Ureter (tissue), 1 donor: Measurements from ENCODE around the gene BEND5. TPM values are rescaled to one million over a fixed set of nuclear protein-coding genes. Genes with fewer than 3 reads are reported as not detected.
A peak's percentile ranks its signal among the peaks of the same experiment; 100 is the strongest.

Experiments used
- DNase-seq: peaks from one replicate; pipeline ENCODE4 v3.0.0-alpha.2; 2020; ENCODE audit warnings: low spot score
- total RNA-seq: library from RNA; stranded (reverse); gene quantifications from one replicate; pipeline ENCODE4 v1.2.4, GENCODE V29; 2023
- donor health status: DM: yes; HTN: yes; CAD: no.

Gene BEND5
- total RNA-seq, 1 donor from 2014 or later = 8.3 TPM

DNA sequence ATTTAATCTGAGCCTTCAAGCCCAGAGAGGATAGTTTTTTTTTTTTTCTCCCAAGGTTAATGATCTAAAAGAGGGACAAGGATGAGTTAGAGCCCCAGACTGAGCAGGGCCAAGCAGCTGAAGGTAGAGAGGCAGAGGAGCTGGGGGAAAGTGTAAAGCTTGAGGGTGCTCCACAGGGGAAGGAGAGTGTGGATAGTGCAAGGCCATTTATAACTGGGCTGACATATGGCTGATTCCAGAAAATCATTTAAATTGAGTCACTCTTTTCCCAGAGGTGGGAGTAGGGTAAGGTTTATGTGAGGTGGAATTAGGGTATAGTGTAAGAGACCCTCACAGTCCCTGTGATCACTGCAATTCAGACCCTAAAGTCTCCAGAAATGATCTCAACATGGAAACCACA, 55.8 kb downstream of the BEND5 start:
- DNase-seq = no peak

DNA sequence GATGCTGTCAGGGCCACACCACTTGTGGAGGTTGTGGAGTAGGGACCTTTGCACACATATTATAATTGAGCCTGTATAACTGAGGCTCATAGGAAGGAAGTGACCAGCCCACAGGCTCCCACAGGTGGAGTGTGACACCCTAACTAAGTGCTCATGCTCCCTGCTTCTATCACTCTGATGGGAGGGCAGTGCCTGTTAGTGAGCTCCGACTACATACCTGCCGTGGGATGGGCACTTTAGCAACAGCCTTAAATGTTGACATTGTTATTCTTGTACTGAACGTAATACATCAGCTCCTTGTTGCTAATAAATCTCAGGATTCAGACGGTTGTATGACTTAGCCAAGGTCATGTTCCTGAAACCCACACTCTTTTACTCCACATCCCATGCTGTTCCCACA, 58.0 kb downstream of the BEND5 start:
- DNase-seq = no peak

DNA sequence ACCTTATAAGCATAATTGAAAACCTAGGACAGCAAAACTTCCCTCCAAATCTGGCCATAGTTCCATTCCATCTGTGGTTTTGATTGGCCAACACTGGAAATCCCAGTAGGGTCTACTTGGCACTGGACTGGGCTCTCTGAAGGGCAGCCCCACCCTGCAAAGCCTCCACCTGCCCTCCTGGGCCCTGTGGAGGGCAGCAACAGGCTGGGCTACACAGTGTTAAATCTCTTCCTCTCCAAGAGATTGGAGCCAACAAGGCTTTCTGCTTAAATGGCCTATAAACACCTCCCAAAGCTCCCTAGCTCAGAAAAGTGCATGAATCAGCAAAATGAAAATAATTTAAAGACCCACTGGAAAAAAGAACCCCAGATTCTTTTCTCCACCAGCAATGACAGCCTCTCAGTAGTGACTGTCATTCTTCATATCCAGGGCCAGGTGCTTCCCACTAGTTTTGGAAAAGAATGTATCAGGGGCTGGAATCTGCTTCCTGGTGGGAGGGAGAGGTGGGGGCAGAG, 58.5 kb downstream of the BEND5 start:
- DNase-seq = no peak

DNA sequence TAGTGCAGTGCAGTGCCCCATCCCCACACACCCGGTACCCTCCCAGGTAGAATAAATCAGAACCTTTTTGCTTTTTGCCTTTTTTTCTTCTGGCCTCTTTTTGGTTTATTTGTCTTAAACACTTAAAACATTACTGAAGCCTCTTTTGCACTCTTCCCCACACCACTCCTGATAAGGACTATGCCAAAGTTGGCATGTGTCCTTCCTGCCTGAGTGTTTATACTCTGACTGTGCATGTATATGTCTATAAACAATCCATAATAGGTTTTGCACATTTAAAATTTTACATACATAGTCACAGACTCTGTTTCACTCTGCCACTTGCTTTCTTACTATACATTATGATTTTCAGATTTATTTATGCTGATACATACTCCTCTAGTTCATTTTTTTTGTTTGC, 59.6 kb downstream of the BEND5 start:
- no peak for DNase-seq

DNA sequence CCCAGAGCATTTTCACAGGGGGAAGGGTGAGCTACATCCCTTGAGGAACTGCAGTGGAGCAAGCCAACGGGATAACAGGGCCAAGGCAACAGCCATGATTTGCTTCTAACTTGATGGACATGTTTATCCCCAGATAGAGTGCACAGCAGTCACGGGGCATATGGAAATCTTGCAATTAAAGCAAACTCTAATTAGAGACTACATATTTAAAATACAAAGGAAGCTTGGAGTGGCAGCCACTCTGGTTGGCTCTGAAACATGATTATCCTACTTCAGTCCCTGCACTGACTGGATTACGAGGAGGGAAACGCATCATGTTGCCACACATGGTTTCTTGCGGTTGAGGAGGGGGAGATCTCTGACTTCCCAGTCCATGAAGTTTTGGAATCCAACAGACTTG, 60.8 kb downstream of the BEND5 start:
- no peak for DNase-seq

DNA sequence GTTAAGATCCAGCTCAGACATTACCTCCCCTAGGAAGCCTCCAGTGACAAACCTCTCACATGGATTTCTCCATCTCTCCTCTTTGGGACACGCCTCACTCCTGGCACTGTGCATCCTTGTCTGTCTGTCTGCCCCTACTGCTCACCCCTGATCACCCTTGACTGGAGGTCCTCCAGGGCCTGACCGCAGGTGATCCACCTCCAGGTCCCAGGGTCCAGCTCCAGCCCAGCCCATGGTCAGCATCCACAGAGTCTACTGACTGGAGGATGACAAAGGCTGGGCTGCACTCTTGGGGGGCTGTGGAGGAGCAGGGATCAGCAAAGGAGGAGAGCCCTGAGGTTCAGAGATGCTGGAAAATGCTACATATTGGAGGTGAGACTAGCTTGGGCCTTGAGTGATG, 65.8 kb downstream of the BEND5 start:
- no peak for DNase-seq

DNA sequence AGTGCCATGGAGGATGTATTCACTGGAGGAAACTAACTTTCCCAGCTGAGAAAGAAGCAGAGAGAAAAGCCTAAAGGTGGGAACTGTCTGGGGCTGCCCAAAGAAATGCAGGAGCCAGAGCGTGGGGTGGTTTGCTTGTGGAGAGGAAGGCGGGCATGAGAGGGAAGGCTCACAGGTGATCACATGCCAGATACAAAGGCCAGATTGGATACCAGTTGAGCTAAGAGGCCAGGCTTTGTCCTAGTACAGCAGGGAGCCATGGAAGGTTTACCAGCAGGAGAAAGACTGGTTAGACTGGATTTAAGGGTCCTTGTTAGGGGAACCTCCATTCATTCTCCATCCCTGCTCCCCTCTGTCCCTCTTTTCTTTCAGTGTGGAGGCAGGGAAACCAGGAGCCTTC, 66.4 kb downstream of the BEND5 start:
- no peak for DNase-seq

DNA sequence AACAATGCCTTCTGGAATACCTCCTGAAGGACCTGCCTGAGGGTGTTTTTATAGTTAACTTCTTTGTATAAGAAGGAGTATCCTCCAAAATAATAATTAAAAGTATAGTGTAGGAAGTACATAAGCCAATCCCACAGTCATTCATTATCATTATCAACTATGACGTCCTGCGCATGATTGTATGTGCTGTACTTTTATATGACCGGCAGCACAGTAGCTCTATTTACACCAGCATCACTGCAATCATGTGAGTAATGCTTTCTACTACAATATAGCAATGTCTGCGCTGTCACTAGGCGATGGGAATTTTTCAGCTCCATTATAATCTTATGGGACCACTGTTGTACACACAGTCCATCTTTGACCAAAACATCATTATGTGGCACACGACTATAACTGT, 72.0 kb downstream of the BEND5 start:
- no peak for DNase-seq

DNA sequence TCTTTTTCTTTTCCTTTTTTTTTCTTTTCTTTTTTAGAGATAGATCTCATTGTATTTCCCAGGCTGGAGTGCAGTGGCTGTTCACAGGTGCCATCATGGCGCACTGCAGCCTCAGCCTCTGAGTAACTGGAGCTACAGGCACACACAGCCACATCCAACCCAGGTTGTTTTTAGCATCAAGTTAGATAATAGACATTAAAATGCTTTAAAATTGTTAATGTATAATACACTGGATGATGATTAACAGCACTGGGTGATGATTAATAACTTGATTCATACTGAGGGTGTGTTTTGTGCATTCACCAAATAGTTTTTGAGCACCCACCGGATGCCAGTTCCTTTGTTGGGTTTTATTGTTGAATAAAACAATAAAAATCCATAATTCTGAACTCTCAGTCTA, 75.2 kb downstream of the BEND5 start:
- no peak for DNase-seq

DNA sequence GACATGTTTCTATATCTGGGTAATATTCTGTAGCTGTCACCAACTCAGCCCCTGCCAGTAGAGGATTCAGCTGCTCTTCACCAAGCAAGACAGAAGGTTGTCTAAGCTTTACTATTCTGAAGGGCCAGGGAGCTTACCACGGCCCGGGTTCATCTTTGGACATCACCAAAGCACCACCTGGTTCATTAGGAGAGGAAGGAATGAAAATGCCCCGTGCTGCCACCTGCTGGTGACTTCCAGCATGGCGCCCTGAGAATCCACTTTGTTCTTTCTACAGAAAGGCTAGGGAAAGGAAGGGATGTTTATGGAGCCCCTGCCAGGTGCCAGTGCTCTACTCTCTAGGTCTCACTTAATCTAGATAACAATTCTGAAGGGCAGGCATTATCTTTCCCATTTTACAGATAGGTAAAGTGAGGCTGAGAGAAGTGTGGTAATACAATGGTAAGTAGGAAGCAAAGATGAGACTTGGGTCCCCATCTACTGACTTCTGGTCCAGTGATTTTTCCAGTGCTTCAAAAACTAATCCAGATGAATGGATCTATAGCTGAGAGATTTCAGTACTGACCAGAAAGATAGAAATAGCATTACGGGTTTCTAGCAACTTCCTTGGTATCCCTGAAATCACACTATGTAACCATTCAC, 79.5 kb downstream of the BEND5 start:
- DNase-seq = peak; percentile 62

DNA sequence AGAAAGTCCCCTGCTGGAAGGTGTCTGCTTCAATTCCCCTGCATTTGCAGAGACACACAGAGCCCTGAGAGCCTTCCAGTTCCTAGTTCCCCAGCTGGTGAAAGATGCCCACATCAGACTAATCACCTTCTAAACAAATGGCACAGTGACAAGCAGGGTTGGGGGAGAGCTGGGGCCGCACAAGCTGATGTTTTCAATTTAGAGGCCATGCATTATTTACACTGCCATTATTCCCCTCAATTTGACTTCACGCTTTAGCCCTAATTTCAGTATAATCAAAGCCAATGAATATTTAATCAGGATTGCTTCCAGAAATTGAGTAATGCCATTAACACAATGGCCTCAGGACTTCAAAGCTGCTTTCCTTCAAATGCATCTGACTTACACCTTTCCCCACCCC, 81.5 kb downstream of the BEND5 start:
- DNase-seq = no peak

DNA sequence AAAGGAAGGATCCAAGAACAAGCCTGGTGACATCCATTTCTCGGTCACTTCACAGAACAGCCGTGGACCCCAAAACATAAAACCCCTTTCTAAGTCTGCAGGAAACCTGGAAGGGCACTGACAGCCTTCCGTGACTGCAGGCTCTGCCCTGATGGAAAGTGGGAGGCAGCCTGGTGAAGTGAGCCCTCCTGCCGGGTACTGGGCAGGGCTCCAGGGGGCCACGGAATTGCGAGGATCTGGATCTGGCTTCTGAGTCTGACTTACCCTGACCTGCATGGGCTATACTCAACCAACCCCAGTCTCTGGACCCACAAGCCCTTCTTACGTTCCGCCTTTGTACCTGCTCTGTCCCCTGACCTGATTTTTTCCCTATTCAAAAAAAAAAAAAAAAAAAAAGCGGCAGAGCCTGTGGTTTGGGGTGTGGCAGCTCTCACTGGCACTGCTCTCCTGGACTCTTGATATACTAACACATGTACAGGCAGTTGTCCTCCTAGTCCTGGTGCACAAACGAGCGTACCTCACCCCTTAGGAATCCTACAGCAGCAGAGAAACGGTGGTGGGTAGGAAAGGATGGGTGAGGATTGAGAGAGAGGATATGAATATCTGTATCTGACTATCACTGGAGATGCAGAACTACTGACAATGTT, 82.9 kb downstream of the BEND5 start:
- DNase-seq = no peak

DNA sequence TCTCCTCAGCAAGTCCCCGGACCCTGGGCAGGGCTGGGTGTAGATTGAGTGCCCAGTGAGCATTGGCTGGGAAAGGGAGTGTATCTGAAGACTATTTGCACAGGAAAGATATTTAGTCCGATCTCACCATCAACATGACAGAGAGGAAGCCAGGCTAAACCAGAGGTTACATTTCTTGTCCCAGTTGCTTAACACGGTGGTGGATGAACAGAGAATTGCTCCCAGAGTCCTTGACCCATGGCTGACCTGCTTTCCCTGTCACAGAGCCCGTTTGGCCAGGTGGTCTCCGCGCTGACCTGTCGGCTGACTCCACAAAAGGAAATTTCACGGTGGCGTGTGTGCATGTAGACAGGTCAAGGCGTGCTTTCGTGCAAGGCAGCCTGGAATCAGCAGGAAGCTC, 83.5 kb downstream of the BEND5 start:
- no peak for DNase-seq

DNA sequence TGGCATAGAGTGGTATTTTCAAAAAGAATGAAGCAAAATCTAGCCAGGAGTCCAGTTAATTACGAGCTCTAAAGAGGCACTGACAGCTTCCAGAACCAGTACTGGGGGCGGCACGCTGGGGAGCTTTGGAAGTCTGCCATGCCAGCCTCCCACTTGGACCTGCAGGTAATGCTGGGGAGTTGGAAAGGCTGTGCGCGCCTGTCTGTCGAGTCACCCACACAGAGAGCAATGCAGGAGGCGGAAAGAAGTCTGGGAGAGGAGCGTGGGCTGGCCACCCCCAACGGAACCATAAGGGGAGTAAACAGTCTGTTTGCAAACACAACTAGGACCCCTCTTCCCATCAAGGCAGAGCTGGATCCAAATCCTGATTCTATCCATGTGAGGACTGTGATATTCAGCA, 84.5 kb downstream of the BEND5 start:
- DNase-seq = no peak

DNA sequence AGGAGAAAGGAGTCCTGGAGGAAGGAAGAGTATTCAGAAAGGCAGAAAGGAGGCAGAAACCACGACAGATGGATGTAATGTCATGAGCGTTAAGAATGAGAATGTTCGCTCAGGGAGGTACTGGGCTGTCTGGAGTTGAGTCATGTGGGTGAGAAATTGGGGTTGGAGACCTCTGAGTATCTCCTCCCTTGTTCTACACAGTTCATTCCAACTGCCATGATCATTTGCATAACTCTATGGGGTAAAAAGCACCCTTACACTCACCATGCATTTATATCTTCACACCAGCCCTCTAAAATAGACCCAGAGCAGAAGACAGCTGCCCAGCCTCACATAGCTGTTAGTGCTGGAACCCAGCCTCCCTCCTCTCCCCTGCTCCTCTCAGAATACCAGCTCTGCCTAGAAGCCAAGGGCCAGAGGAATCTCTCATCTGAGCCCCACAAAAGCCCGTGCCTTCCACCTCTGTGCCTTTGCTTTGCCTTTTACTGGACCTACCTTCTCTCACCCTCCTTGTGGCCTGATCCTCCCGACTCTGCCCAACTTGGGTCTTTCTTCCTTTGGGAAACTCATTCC, 85.2 kb downstream of the BEND5 start:
- no peak for DNase-seq

DNA sequence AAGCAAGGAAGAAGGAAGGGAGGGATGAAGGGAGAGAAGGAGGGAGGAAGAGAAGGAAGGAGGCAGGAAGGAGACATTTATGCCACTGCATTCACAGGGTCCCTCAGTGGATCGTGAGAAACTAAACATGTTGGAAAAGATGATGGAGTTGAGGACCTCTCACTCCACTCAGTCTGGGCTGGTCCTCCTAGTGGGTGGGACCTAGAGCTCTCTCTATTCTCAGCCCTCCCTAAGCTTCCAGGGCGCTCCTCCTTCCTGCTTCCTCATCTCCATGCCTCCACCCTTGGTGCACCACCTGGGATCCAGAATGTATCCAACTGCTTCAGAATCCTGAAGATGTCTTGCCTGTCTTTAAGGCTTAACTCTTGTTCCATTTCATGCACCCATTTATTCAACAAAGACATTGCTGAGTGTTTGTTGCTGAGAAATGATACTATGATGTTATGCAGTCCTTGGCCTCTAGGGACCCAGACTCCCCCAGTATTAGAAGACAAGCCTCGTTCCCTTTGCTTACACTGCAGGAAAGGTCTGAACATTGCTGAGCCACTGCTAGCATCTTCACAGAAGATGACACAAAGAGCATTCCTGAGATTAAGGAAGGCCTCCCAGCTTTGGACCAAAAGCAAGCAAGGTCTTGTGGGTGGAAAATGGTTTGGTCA, 88.5 kb downstream of the BEND5 start:
- DNase-seq = no peak

DNA sequence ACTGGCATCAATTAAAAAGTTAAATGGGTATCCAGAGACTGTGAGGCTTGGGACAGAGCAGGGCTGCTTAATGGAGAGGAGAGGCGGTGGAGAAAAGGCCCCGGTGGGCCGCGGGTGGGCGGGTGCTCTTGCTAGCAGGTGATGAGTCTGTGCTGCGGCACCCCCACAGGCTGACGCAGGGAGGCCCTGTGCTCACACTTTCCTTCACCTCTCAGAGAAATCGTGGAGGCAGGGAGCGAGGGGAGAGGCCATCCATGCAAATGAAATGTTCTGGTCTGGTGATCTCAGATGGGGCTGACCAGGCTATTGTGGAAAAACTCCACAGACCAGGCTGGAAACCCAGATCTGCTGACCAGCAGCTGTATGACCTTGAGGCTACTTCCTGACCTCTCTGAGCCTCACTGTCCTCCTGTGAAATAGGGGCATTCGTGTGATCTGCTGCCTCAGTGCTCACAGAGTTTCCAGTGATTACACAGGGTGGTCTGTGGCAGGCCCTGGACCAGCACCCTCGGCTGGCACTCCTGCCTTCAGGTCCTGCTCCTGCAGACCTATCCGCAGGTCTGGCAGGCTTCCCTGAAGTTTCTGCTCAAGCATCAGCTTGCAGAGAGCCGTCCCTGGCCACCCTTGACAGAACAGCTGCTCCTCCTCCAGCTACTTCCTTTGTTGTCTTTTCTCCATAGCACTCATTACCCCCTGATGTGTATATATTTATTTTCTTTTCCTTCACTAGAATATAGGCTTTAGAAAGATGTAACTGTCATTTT, 89.2 kb downstream of the BEND5 start:
- no peak for DNase-seq

DNA sequence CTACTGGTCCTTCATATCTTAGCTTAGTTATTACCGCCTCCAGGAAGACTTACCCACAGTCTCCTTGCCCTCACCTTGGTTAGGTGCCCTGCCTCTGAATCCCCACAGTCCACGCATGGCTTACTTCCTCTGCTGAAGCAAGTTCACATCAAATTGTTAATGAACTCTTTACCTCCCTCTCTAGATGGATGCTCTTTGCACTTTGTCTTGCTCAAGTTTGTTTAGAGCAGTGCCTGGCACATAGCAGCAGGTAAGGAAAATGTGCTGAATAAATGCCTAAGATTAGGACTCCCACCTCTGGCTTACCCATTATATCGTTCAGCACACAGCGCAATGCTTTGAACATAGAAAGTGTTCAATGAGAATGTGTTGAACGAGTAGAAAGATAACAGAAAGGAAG, 90.5 kb downstream of the BEND5 start:
- DNase-seq = no peak

DNA sequence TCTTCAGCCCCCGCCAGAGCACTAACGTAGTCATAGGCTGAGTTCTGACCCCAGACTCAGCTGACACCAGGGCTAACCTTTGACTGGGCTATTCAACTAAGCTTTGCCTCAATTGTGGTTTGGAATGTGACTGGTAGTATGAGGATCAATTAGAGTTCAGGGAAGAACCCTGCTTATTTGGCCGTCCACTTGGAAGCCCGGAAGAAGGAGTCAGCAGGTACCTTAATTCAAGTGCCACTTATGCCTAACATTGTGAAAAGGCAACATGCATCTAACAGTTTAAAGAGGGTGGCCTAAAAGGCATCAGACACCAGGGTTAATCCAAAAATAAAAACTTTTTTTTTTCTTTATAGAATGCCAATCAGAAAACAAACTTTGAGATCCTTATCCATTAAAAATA, 92.3 kb downstream of the BEND5 start:
- DNase-seq = no peak

DNA sequence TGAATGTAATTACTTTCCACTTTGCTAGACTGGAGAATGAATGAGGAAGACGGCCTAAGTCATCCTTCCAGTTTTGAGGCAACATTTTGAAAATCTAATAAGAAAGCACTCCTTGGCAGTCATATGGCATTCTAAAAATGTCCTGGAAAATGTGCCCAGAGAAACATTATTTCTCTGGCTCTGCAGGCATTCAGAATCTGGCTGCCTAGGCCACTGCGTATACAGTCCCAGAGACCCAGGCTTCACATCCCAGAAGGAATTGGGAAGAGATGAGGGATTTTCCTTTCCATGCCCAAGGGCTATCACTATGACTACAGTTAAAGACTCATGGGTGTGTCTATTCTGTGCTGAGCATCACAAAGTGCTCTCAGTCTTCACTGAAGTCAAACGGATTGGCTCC, 92.9 kb downstream of the BEND5 start:
- no peak for DNase-seq

DNA sequence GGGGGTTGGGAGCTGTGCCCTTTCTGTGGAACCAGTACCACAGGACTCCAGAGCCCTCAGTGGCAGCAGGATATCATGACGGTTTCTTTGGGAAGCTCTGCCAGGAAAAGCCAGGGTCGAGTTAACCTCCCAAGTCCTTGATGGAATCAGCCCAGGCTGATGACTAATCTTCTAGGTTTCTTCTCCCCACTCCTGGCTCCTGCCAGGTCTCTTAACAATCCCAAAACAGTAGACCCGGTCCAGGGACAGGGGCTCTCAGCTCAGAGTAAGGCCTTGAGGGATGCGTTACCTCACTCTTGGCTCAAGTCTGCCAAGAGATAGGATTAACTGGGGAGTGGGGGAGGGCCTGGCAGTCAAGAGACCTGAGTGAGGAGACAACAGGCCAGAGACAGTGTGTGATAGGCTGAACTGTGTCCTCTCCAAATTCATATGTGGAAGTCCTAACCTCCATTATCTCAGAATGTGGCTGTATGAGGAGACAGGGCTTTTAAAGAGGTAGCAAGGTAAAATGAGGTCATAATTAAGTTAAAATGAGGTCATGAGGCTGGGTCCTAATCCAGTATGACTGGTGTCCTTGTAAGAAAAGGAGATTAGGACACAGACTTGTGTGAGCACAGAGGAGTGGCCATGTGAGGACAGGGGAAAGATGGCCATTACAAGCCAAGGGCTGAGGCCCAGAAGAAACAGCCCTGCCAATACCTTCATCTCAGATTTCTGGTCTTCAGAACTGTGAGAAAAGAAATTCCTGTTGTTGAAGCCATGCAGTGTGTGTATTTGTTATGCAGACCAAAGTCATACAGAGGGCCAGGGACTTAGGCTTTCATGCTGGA, 95.0 kb downstream of the BEND5 start:
- no peak for DNase-seq
